GM12878 (cell line): ENCODE data around the gene SEC31B. TPM values are rescaled to one million over a fixed set of nuclear protein-coding genes. Genes with fewer than 3 reads are reported as not detected.

ENCODE experiments used
- GATAD2B ChIP-seq: fragments of 450-650 bp; conservative IDR thresholded peaks from 2 replicates; pipeline ENCODE4 v1.6.1; 2017; ENCODE audit warnings: low read depth, mild to moderate bottlenecking, moderate library complexity
- HDAC6 ChIP-seq: fragments of 200-600 bp; sonication (generic); IDR thresholded peaks from one replicate; pipeline ENCODE4 v1.8.0; 2017; ENCODE audit warnings: antibody characterized with exemption; ENCODE audit not compliant: unreplicated experiment
- MTA3 ChIP-seq: IDR thresholded peaks from 2 replicates; pipeline ENCODE4 v1.6.1; 2012; ENCODE audit warnings: low read length, inconsistent platforms, borderline replicate concordance
- POLR2AphosphoS2 ChIP-seq: IDR thresholded peaks from 2 replicates; pipeline ENCODE4 v1.6.1; 2011; ENCODE audit warnings: low read depth, mild to moderate bottlenecking, low read length, improper control_type of control experiment, moderate library complexity
- polyA plus RNA-seq, 11 experiments: library from polyadenylated mRNA; depleted of rRNA in 4 of 11; unstranded in 6 of 11; stranded (reverse) in 5 of 11; fragments of >200 nt; fragmentation: Nextera tagmentation in 4 of 11; fragmentation: Illumina TruSeq in 1 of 11; extraction: Ambion mirVana in 4 of 11; extraction: Trizol in 1 of 11; gene quantifications; 1 replicate in 1 of 11; 2 replicates in 10 of 11; pipeline versions ENCODE4 v1.2.1 to v1.2.3, GENCODE V29; 2011 to 2016; ENCODE audit warnings: inconsistent platforms in 2 of 11, missing spikeins in 2 of 11, low read depth in 1 of 11
- total RNA-seq, 4 experiments: library from RNA; depleted of rRNA in 3 of 4; stranded (reverse); fragments of >200 nt in 3 of 4; fragmentation: Illumina TruSeq in 1 of 4; extraction: Trizol in 1 of 4; gene quantifications; 2 replicates each; pipeline versions ENCODE4 v1.2.1 to v1.2.3, GENCODE V29; 2013 to 2021
- TF ChIP-seq, protein P1 (sequence below): fragments of 450-650 bp; IDR thresholded peaks from 2 replicates; pipeline ENCODE4 v1.6.1; 2014; ENCODE audit warnings: mild to moderate bottlenecking
- TF ChIP-seq, protein P2 (sequence below): IDR thresholded peaks from 2 replicates; pipeline ENCODE4 v1.6.1; 2012; ENCODE audit warnings: improper control_type of control experiment, low read depth, low read length; ENCODE audit not compliant: insufficient replicate concordance
- TF ChIP-seq, protein P3 (sequence below): fragments of 450-650 bp; IDR thresholded peaks from 2 replicates; pipeline ENCODE4 v1.6.1; 2016; ENCODE audit warnings: mild to moderate bottlenecking, moderate library complexity, borderline replicate concordance
- TF ChIP-seq, protein P4 (sequence below): IDR thresholded peaks from 2 replicates; pipeline ENCODE4 v1.6.1; 2011; ENCODE audit warnings: low read depth, mild to moderate bottlenecking, low read length, moderate library complexity, borderline replicate concordance; ENCODE audit errors: extremely low read depth

Gene SEC31B
- total and polyA plus RNA-seq, 10 of the 15 experiments (the other 5 are each of a cell fraction or from before 2014, with no cell fraction given), result 3.4 to 24.3 (median 9.9) TPM

DNA sequence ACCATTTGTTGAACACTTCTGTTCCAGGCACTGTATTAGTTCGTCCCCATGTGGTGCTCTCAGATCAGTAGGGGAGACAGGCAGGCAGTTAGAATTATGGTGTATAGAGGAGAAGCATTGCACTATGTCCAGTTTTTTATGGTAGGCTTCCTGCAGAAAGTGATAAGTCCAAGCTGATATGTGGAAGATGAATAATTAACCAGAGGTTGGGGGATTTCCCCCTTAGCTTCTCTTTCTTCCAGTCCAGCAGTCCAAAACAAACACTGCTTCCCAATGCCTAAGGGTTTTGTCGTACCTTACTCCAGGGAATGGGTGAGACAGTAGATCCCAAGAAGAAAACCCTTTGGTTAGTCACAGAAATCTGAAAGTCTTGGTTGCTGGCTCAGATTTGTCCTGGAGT, 35.2 kb upstream of the SEC31B start (continued):
- TF ChIP-seq, protein P1, sequence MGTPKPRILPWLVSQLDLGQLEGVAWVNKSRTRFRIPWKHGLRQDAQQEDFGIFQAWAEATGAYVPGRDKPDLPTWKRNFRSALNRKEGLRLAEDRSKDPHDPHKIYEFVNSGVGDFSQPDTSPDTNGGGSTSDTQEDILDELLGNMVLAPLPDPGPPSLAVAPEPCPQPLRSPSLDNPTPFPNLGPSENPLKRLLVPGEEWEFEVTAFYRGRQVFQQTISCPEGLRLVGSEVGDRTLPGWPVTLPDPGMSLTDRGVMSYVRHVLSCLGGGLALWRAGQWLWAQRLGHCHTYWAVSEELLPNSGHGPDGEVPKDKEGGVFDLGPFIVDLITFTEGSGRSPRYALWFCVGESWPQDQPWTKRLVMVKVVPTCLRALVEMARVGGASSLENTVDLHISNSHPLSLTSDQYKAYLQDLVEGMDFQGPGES, result no peak
- TF ChIP-seq POLR2AphosphoS2 (no peak), MTA3 (no peak), HDAC6 (no peak), GATAD2B (no peak)
- TF ChIP-seq, protein P2, sequence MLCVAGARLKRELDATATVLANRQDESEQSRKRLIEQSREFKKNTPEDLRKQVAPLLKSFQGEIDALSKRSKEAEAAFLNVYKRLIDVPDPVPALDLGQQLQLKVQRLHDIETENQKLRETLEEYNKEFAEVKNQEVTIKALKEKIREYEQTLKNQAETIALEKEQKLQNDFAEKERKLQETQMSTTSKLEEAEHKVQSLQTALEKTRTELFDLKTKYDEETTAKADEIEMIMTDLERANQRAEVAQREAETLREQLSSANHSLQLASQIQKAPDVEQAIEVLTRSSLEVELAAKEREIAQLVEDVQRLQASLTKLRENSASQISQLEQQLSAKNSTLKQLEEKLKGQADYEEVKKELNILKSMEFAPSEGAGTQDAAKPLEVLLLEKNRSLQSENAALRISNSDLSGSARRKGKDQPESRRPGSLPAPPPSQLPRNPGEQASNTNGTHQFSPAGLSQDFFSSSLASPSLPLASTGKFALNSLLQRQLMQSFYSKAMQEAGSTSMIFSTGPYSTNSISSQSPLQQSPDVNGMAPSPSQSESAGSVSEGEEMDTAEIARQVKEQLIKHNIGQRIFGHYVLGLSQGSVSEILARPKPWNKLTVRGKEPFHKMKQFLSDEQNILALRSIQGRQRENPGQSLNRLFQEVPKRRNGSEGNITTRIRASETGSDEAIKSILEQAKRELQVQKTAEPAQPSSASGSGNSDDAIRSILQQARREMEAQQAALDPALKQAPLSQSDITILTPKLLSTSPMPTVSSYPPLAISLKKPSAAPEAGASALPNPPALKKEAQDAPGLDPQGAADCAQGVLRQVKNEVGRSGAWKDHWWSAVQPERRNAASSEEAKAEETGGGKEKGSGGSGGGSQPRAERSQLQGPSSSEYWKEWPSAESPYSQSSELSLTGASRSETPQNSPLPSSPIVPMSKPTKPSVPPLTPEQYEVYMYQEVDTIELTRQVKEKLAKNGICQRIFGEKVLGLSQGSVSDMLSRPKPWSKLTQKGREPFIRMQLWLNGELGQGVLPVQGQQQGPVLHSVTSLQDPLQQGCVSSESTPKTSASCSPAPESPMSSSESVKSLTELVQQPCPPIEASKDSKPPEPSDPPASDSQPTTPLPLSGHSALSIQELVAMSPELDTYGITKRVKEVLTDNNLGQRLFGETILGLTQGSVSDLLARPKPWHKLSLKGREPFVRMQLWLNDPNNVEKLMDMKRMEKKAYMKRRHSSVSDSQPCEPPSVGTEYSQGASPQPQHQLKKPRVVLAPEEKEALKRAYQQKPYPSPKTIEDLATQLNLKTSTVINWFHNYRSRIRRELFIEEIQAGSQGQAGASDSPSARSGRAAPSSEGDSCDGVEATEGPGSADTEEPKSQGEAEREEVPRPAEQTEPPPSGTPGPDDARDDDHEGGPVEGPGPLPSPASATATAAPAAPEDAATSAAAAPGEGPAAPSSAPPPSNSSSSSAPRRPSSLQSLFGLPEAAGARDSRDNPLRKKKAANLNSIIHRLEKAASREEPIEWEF, result no peak
- TF ChIP-seq, protein P3, sequence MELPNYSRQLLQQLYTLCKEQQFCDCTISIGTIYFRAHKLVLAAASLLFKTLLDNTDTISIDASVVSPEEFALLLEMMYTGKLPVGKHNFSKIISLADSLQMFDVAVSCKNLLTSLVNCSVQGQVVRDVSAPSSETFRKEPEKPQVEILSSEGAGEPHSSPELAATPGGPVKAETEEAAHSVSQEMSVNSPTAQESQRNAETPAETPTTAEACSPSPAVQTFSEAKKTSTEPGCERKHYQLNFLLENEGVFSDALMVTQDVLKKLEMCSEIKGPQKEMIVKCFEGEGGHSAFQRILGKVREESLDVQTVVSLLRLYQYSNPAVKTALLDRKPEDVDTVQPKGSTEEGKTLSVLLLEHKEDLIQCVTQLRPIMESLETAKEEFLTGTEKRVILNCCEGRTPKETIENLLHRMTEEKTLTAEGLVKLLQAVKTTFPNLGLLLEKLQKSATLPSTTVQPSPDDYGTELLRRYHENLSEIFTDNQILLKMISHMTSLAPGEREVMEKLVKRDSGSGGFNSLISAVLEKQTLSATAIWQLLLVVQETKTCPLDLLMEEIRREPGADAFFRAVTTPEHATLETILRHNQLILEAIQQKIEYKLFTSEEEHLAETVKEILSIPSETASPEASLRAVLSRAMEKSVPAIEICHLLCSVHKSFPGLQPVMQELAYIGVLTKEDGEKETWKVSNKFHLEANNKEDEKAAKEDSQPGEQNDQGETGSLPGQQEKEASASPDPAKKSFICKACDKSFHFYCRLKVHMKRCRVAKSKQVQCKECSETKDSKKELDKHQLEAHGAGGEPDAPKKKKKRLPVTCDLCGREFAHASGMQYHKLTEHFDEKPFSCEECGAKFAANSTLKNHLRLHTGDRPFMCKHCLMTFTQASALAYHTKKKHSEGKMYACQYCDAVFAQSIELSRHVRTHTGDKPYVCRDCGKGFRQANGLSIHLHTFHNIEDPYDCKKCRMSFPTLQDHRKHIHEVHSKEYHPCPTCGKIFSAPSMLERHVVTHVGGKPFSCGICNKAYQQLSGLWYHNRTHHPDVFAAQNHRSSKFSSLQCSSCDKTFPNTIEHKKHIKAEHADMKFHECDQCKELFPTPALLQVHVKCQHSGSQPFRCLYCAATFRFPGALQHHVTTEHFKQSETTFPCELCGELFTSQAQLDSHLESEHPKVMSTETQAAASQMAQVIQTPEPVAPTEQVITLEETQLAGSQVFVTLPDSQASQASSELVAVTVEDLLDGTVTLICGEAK, result no peak
- TF ChIP-seq, protein P4, sequence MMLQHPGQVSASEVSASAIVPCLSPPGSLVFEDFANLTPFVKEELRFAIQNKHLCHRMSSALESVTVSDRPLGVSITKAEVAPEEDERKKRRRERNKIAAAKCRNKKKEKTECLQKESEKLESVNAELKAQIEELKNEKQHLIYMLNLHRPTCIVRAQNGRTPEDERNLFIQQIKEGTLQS, result no peak
